Measurements from ENCODE around the gene CTXND1. TPM values are rescaled to one million over a fixed set of nuclear protein-coding genes. Genes with fewer than 3 reads are reported as not detected.

The CTXND1 gene
- total RNA-seq, 6 experiments from 2014 or later, result 2.7 to 10.1 (median 4.5) TPM

- DNase-seq, result peak; percentile 55 to 85 (median 71)
- TF ChIP-seq POLR2A (IDR thresholded peaks at IDR 0.05) (no peak), CTCF (IDR thresholded peaks at IDR 0.05) (no peak)
- WGBS (ENCODE audit: insufficient coverage, low coverage, low lambda C conversion rate, missing lambda C conversion rate), result 44% methylated on average over 4 of the region's 7 CpGs
- H3K4me1 ChIP-seq, result peaks cover 0 to 10% (median 0%) of the 10 kb centered on the region in 4 donors
- H3K27ac ChIP-seq, result peak overlapping the region; percentile 51 to 82 (median 56)
- H3K36me3 ChIP-seq, result no peaks in the 10 kb centered on the region
- intact Hi-C loops (cut with DNase I), result no loop called here
- H3K9me3 ChIP-seq, result no peaks in the 10 kb centered on the region
- H3K4me3 ChIP-seq, result no peak overlapping the region
- ATAC-seq, result peak; percentile 94 to 100 (median 99)
- no peaks in the 10 kb centered on the region for H3K27me3 ChIP-seq
Measured at GRCh38 chr15:80228959-80229610, 22.9 kb downstream of the CTXND1 start.

GRCh38 chr15:80219955-80220354 is 32.1 kb downstream of the CTXND1 start:
- 100% methylated on average over 1 of the region's 2 CpGs for WGBS (ENCODE audit: insufficient coverage, low coverage, low lambda C conversion rate, missing lambda C conversion rate)
- Histone ChIP-seq H3K4me3 (no peak overlapping the region), H3K27ac (no peak overlapping the region), H3K4me1 (peaks cover 0 to 8% (median 3%) of the 10 kb centered on the region in 4 donors), H3K27me3 (no peaks in the 10 kb centered on the region), H3K36me3 (no peaks in the 10 kb centered on the region), H3K9me3 (no peaks in the 10 kb centered on the region)
- no peak for DNase-seq
- intact Hi-C loops (cut with DNase I), result no loop called here
- TF ChIP-seq POLR2A (IDR thresholded peaks at IDR 0.05), result no peak
- TF ChIP-seq CTCF (IDR thresholded peaks at IDR 0.05), result no peak
- ATAC-seq, result no peak

GRCh38 chr15:80217327-80217900 is 34.6 kb downstream of the CTXND1 start:
- no peak for ATAC-seq
- 90% methylated on average over 3 of the region's 4 CpGs for WGBS (ENCODE audit: insufficient coverage, low coverage, low lambda C conversion rate, missing lambda C conversion rate)

GRCh38 chr15:80216911-80217310 is 35.1 kb downstream of the CTXND1 start:
- Histone ChIP-seq H3K36me3 (no peaks in the 10 kb centered on the region), H3K9me3 (no peaks in the 10 kb centered on the region), H3K27ac (no peak overlapping the region), H3K4me1 (peaks cover 0 to 12% (median 4%) of the 10 kb centered on the region in 4 donors), H3K4me3 (no peak overlapping the region), H3K27me3 (no peaks in the 10 kb centered on the region)
- DNase-seq (no peak), ATAC-seq (no peak)
- 100% methylated on average over 1 of the region's 1 CpG for WGBS (ENCODE audit: insufficient coverage, low coverage, low lambda C conversion rate, missing lambda C conversion rate)
- intact Hi-C loops (cut with DNase I), result no loop called here
- no peak for TF ChIP-seq CTCF (IDR thresholded peaks at IDR 0.05)
- no peak for TF ChIP-seq POLR2A (IDR thresholded peaks at IDR 0.05)

More at GRCh38 chr15:80217327-80217900, 34.6 kb downstream of the CTXND1 start:
- Histone ChIP-seq H3K9me3 (no peaks in the 10 kb centered on the region), H3K4me1 (peaks cover 0 to 8% (median 3%) of the 10 kb centered on the region in 4 donors), H3K27ac (no peak overlapping the region), H3K36me3 (no peaks in the 10 kb centered on the region), H3K4me3 (no peak overlapping the region), H3K27me3 (no peaks in the 10 kb centered on the region)
- no peak for TF ChIP-seq CTCF (IDR thresholded peaks at IDR 0.05)
- TF ChIP-seq POLR2A (IDR thresholded peaks at IDR 0.05), result no peak
- no peak for DNase-seq
- intact Hi-C loops (cut with DNase I), result no loop called here

Data from right lobe of liver (tissue), 6 donors.